Measurements from ENCODE around the gene CYP1A1.
"Not testable (repeated sequence)": the region's sequence is repeated elsewhere in the genome, so short reads cannot be mapped to it uniquely, and the experiment has no call there.

Gene CYP1A1

GRCh38 chr15:74733269-74733668 lies 7.9 kb upstream of the CYP1A1 start:
- Histone ChIP-seq H3K9me3 (no peaks in the 10 kb centered on the region), H3K36me3 (no peaks in the 10 kb centered on the region), H3K4me3 (ENCODE audit: low read depth in 1 of 2, low read length in 1 of 2) (no peak overlapping the region), H3K4me1 (ENCODE audit: control insufficient read depth in 1 of 2, insufficient read depth in 1 of 2, low read depth in 1 of 2, low read length in 1 of 2) (no peaks in the 10 kb centered on the region), H3K27me3 (peaks cover 78% of the 10 kb centered on the region), H3K27ac (no peak overlapping the region)
- TF ChIP-seq CTCF (IDR thresholded peaks at IDR 0.05): no peak

- TF ChIP-seq CTCF (IDR thresholded peaks at IDR 0.05): no peak
- Histone ChIP-seq H3K4me3 (ENCODE audit: low read depth in 1 of 2, low read length in 1 of 2) (no peak overlapping the region), H3K36me3 (no peaks in the 10 kb centered on the region), H3K9me3 (no peaks in the 10 kb centered on the region), H3K4me1 (ENCODE audit: control insufficient read depth in 1 of 2, insufficient read depth in 1 of 2, low read depth in 1 of 2, low read length in 1 of 2) (no peaks in the 10 kb centered on the region), H3K27ac (no peak overlapping the region), H3K27me3 (peaks cover 80% of the 10 kb centered on the region)
Observed at GRCh38 chr15:74732846-74733245, 7.5 kb upstream of the CYP1A1 start.

GRCh38 chr15:74730619-74731316 lies 5.4 kb upstream of the CYP1A1 start:
- H3K4me3 ChIP-seq (ENCODE audit: low read depth in 1 of 2, low read length in 1 of 2): no peak overlapping the region
- no peak for TF ChIP-seq CTCF (IDR thresholded peaks at IDR 0.05)
- peaks cover 12% of the 10 kb centered on the region in 2 experiments for H3K4me1 ChIP-seq (ENCODE audit: control insufficient read depth in 1 of 2, insufficient read depth in 1 of 2, low read depth in 1 of 2, low read length in 1 of 2)
- H3K36me3 ChIP-seq: no peaks in the 10 kb centered on the region
- H3K9me3 ChIP-seq: no peaks in the 10 kb centered on the region
- H3K27ac ChIP-seq: no peak overlapping the region
- H3K27me3 ChIP-seq: peaks cover 82% of the 10 kb centered on the region

- H3K4me3 ChIP-seq (ENCODE audit: low read depth in 1 of 2, low read length in 1 of 2); H3K36me3 ChIP-seq; H3K27ac ChIP-seq; H3K9me3 ChIP-seq: not testable (repeated sequence)
- Histone ChIP-seq H3K27me3 (peaks cover 83% of the 10 kb centered on the region), H3K4me1 (ENCODE audit: control insufficient read depth in 1 of 2, insufficient read depth in 1 of 2, low read depth in 1 of 2, low read length in 1 of 2) (peaks cover 14% of the 10 kb centered on the region in 2 experiments)
Observed at GRCh38 chr15:74729372-74729771, 4.0 kb upstream of the CYP1A1 start.

- Histone ChIP-seq H3K27me3 (peaks cover 89% of the 10 kb centered on the region), H3K4me1 (ENCODE audit: control insufficient read depth in 1 of 2, insufficient read depth in 1 of 2, low read depth in 1 of 2, low read length in 1 of 2) (peaks cover 14% of the 10 kb centered on the region in 2 experiments)
- H3K27ac ChIP-seq; H3K4me3 ChIP-seq (ENCODE audit: low read depth in 1 of 2, low read length in 1 of 2); H3K36me3 ChIP-seq; H3K9me3 ChIP-seq: not testable (repeated sequence)
Observed at GRCh38 chr15:74728699-74729098, 3.4 kb upstream of the CYP1A1 start.

- Histone ChIP-seq H3K27me3 (peaks cover 92% of the 10 kb centered on the region), H3K27ac (no peak overlapping the region), H3K4me1 (ENCODE audit: control insufficient read depth in 1 of 2, insufficient read depth in 1 of 2, low read depth in 1 of 2, low read length in 1 of 2) (peaks cover 14% of the 10 kb centered on the region in 2 experiments), H3K36me3 (no peaks in the 10 kb centered on the region), H3K9me3 (no peaks in the 10 kb centered on the region), H3K4me3 (ENCODE audit: low read depth in 1 of 2, low read length in 1 of 2) (no peak overlapping the region)
- no peak for TF ChIP-seq CTCF (IDR thresholded peaks at IDR 0.05)
Observed at GRCh38 chr15:74727727-74728126, 2.4 kb upstream of the CYP1A1 start.
